GM12878 (cell line): ENCODE measurements around the gene DRD2.

Experiments
- CEBPB ChIP-seq, 2 experiments: fragments of 150-350 bp in 1 of 2; IDR thresholded peaks; 2 replicates each; pipeline ENCODE4 v1.6.1; 2012 to 2014; ENCODE audit warnings: low read depth in 2 of 2, low read length in 2 of 2, borderline replicate concordance in 1 of 2, inconsistent platforms in 1 of 2
- EP300 ChIP-seq, 2 experiments: fragments of 150-350 bp in 1 of 2; IDR thresholded peaks; 2 replicates each; pipeline ENCODE4 v1.6.1; 2011 to 2012; ENCODE audit warnings: low read depth in 2 of 2, low read length in 2 of 2, borderline replicate concordance in 1 of 2, improper control_type of control experiment in 1 of 2, inconsistent platforms in 1 of 2; ENCODE audit not compliant: control insufficient read depth in 1 of 2
- HDAC6 ChIP-seq: fragments of 200-600 bp; sonication (generic); IDR thresholded peaks from one replicate; pipeline ENCODE4 v1.8.0; 2017; ENCODE audit warnings: antibody characterized with exemption; ENCODE audit not compliant: unreplicated experiment
- NR2C2 ChIP-seq: IDR thresholded peaks from 2 replicates; pipeline ENCODE4 v1.6.1; 2011; ENCODE audit warnings: borderline replicate concordance, low read depth; ENCODE audit not compliant: control insufficient read depth, insufficient read length
- POLR2A ChIP-seq: IDR thresholded peaks from 2 replicates; pipeline ENCODE4 v1.6.1; 2011; ENCODE audit warnings: low read depth, mild to moderate bottlenecking, low read length
- POLR2AphosphoS2 ChIP-seq: IDR thresholded peaks from 2 replicates; pipeline ENCODE4 v1.6.1; 2011; ENCODE audit warnings: low read depth, mild to moderate bottlenecking, low read length, improper control_type of control experiment, moderate library complexity
- POLR2AphosphoS5 ChIP-seq: IDR thresholded peaks from 2 replicates; pipeline ENCODE4 v1.6.1; 2011; ENCODE audit warnings: mild to moderate bottlenecking, low read length, inconsistent platforms
- RFX5 ChIP-seq: IDR thresholded peaks from 2 replicates; pipeline ENCODE4 v1.6.1; 2011; ENCODE audit warnings: low read depth, low read length, improper control_type of control experiment
- SMC3 ChIP-seq: IDR thresholded peaks from 2 replicates; pipeline ENCODE4 v1.6.1; 2011; ENCODE audit warnings: low read length, improper control_type of control experiment, borderline replicate concordance
- TAF1 ChIP-seq: IDR thresholded peaks from 2 replicates; pipeline ENCODE4 v1.6.1; 2011; ENCODE audit warnings: mild to moderate bottlenecking, low read depth, low read length, borderline replicate concordance

DNA sequence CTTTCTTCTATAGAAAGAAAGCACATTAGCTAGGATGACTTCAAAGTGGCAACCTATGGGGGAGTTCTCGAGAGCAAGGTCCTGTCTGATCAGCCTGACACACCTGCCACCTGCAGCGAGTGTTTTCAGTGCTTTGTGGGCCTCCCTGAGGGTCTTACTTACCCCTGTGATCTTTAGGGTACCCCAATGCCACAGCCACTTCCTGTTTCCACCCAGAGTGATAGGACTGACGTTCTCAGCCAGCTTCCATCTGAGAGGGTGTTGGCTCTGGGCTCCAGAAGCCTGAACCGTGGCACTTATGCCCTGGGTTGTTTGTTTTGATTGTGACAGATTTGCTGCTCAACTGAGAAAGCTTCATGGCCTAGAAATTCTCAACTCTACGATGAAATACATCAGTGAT, 109.3 kb downstream of the DRD2 start:
- no peak for TF ChIP-seq EP300 (IDR thresholded peaks at IDR 0.05; ENCODE audit: borderline replicate concordance in 1 of 2, control insufficient read depth in 1 of 2, low read depth in 2 of 2, low read length in 2 of 2)
- no peak for TF ChIP-seq HDAC6
- TF ChIP-seq RFX5, result no peak
- no peak for TF ChIP-seq TAF1
- TF ChIP-seq NR2C2, result no peak
- TF ChIP-seq CEBPB (IDR thresholded peaks at IDR 0.05; ENCODE audit: borderline replicate concordance in 1 of 2, low read depth in 2 of 2, low read length in 2 of 2), result no peak
- TF ChIP-seq POLR2AphosphoS5, result no peak
- TF ChIP-seq SMC3, result no peak
- no peak for TF ChIP-seq POLR2A
- no peak for TF ChIP-seq POLR2AphosphoS2
